HepG2 (cell line): ENCODE data around the gene TSC22D4. TPM values are rescaled to one million over a fixed set of nuclear protein-coding genes. Genes with fewer than 3 reads are reported as not detected.

ENCODE experiments used
- CENPX ChIP-seq: sonication (generic); formaldehyde crosslinking; IDR thresholded peaks from 2 replicates; pipeline ENCODE4 v1.9.0; 2021; ENCODE audit warnings: mild to moderate bottlenecking, missing genetic modification reagents, moderate library complexity
- NR1H2 ChIP-seq: sonication (generic); formaldehyde crosslinking; IDR thresholded peaks from 2 replicates; pipeline ENCODE4 v1.8.1; 2022; ENCODE audit warnings: low read depth, missing genetic modification reagents, borderline replicate concordance
- PAX8 ChIP-seq: sonication (generic); formaldehyde crosslinking; IDR thresholded peaks from 2 replicates; pipeline ENCODE4 v1.8.0; 2022; ENCODE audit warnings: mild to moderate bottlenecking, missing genetic modification reagents, borderline replicate concordance
- PHF5A ChIP-seq: IDR thresholded peaks from one replicate; pipeline ENCODE4 v1.6.1; 2018; ENCODE audit warnings: low read depth, missing genetic modification reagents; ENCODE audit not compliant: unreplicated experiment
- WIZ ChIP-seq: sonication (generic); formaldehyde crosslinking; IDR thresholded peaks from 2 replicates; pipeline ENCODE4 v1.5.1; 2020; ENCODE audit warnings: mild to moderate bottlenecking, missing genetic modification reagents
- ZFYVE20 ChIP-seq: sonication (generic); formaldehyde crosslinking; IDR thresholded peaks from 2 replicates; pipeline ENCODE4 v1.8.0; 2023; ENCODE audit warnings: low read depth, mild to moderate bottlenecking, moderate library complexity, missing genetic modification reagents, borderline replicate concordance
- ZNF354B ChIP-seq: sonication (generic); formaldehyde crosslinking; IDR thresholded peaks from 2 replicates; pipeline ENCODE4 v1.8.0; 2022; ENCODE audit warnings: mild to moderate bottlenecking, missing genetic modification reagents
- ZNF678 ChIP-seq: sonication (generic); formaldehyde crosslinking; IDR thresholded peaks from 2 replicates; pipeline ENCODE4 v1.4.0; 2020; ENCODE audit warnings: mild to moderate bottlenecking, missing genetic modification reagents
- ZNF746 ChIP-seq: sonication (generic); formaldehyde crosslinking; IDR thresholded peaks from 2 replicates; pipeline ENCODE4 v1.8.0; 2022; ENCODE audit warnings: mild to moderate bottlenecking, missing genetic modification reagents
- ZNF773 ChIP-seq: sonication (generic); formaldehyde crosslinking; IDR thresholded peaks from 2 replicates; pipeline ENCODE4 v1.4.0; 2020; ENCODE audit warnings: missing genetic modification reagents, borderline replicate concordance
- ZNF841 ChIP-seq: sonication (generic); formaldehyde crosslinking; IDR thresholded peaks from 2 replicates; pipeline ENCODE4 v1.8.1; 2023; ENCODE audit warnings: missing genetic modification reagents, borderline replicate concordance
- polyA plus RNA-seq, 8 experiments: library from polyadenylated mRNA; depleted of rRNA in 3 of 8; stranded (reverse) in 7 of 8; unstranded in 1 of 8; fragments of >200 nt; fragmentation: Illumina TruSeq in 4 of 8; extraction: Trizol in 4 of 8; gene quantifications; 2 replicates each; pipeline versions ENCODE4 v1.2.1 to v1.2.3, GENCODE V29; 2011 to 2016; ENCODE audit warnings: low read depth in 4 of 8, missing spikeins in 1 of 8, mixed read lengths in 1 of 8; ENCODE audit not compliant: insufficient read depth in 1 of 8
- total RNA-seq, 5 experiments: library from RNA; depleted of rRNA; stranded (reverse); fragments of >200 nt; fragmentation: Illumina TruSeq; extraction: Trizol; gene quantifications; 2 replicates each; pipeline ENCODE4 v1.2.3, GENCODE V29; 2016; ENCODE audit warnings: low read depth in 1 of 5
- TF ChIP-seq, protein P1 (sequence below): sonication (generic); formaldehyde crosslinking; IDR thresholded peaks from 2 replicates; pipeline ENCODE4 v1.4.0; 2020; ENCODE audit warnings: missing genetic modification reagents, borderline replicate concordance
- TF ChIP-seq, protein P2 (sequence below): sonication (generic); formaldehyde crosslinking; IDR thresholded peaks from 2 replicates; pipeline ENCODE4 v1.4.0; 2020; ENCODE audit warnings: missing genetic modification reagents, borderline replicate concordance
- TF ChIP-seq, protein P3 (sequence below): sonication (generic); formaldehyde crosslinking; IDR thresholded peaks from 2 replicates; pipeline ENCODE4 v1.4.0; 2020; ENCODE audit warnings: mild to moderate bottlenecking, missing genetic modification reagents
- TF ChIP-seq, protein P4 (sequence below), 2 experiments: sonication (generic) in 1 of 2; formaldehyde crosslinking in 1 of 2; IDR thresholded peaks; 2 replicates each; pipeline versions ENCODE4 v1.6.1 to v1.9.0; 2014 to 2022; ENCODE audit warnings: antibody characterized with exemption in 1 of 2, borderline replicate concordance in 1 of 2, inconsistent platforms in 1 of 2, low read depth in 1 of 2, missing genetic modification reagents in 1 of 2

The TSC22D4 gene
- total and polyA plus RNA-seq, 2 of the 13 experiments (the other 11 are each of a cell fraction or from before 2014, with no cell fraction given) = 7.7 to 8.7 TPM

DNA sequence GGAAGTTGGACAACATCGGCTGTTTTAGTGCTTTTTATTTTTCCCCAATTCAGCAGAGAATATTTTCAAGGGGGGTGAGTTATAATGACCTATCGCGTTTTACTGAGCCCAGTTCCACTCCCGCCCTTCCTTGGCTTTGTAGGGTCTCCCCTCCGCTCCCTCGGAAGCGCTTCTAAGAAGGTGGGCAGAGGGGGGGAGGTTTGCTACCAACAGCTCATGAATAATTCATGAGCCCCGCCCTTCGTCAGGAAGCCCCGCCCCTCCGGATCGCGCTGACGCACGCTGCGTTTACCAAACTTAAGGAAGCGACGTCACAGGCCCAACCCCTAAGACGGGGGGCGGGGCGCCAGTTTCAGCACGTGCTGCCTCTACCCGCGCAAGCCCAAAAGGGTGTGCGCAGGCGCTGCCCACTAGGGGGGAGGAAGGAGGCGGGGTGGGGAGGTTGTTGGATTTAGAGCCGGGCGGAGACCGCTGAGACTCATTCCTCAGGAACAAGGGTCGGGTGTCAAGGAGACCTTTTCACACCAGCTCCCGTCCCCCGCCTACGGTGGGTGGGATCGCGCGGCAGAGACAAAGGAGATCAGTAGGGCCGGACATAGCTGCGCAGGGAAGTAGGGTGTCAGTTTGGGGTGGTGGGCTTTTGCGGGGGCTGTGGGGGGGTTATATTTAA lies 49.9 kb downstream of the TSC22D4 start (continued):
- TF ChIP-seq, protein P1, sequence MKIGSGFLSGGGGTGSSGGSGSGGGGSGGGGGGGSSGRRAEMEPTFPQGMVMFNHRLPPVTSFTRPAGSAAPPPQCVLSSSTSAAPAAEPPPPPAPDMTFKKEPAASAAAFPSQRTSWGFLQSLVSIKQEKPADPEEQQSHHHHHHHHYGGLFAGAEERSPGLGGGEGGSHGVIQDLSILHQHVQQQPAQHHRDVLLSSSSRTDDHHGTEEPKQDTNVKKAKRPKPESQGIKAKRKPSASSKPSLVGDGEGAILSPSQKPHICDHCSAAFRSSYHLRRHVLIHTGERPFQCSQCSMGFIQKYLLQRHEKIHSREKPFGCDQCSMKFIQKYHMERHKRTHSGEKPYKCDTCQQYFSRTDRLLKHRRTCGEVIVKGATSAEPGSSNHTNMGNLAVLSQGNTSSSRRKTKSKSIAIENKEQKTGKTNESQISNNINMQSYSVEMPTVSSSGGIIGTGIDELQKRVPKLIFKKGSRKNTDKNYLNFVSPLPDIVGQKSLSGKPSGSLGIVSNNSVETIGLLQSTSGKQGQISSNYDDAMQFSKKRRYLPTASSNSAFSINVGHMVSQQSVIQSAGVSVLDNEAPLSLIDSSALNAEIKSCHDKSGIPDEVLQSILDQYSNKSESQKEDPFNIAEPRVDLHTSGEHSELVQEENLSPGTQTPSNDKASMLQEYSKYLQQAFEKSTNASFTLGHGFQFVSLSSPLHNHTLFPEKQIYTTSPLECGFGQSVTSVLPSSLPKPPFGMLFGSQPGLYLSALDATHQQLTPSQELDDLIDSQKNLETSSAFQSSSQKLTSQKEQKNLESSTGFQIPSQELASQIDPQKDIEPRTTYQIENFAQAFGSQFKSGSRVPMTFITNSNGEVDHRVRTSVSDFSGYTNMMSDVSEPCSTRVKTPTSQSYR = peak; percentile 85
- TF ChIP-seq, protein P2, sequence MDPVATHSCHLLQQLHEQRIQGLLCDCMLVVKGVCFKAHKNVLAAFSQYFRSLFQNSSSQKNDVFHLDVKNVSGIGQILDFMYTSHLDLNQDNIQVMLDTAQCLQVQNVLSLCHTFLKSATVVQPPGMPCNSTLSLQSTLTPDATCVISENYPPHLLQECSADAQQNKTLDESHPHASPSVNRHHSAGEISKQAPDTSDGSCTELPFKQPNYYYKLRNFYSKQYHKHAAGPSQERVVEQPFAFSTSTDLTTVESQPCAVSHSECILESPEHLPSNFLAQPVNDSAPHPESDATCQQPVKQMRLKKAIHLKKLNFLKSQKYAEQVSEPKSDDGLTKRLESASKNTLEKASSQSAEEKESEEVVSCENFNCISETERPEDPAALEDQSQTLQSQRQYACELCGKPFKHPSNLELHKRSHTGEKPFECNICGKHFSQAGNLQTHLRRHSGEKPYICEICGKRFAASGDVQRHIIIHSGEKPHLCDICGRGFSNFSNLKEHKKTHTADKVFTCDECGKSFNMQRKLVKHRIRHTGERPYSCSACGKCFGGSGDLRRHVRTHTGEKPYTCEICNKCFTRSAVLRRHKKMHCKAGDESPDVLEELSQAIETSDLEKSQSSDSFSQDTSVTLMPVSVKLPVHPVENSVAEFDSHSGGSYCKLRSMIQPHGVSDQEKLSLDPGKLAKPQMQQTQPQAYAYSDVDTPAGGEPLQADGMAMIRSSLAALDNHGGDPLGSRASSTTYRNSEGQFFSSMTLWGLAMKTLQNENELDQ (CRISPR knock-in tag) = no peak
- no peak for TF ChIP-seq PHF5A (CRISPR knock-in tag)
- no peak for TF ChIP-seq ZNF841 (CRISPR knock-in tag)
- TF ChIP-seq, protein P3, sequence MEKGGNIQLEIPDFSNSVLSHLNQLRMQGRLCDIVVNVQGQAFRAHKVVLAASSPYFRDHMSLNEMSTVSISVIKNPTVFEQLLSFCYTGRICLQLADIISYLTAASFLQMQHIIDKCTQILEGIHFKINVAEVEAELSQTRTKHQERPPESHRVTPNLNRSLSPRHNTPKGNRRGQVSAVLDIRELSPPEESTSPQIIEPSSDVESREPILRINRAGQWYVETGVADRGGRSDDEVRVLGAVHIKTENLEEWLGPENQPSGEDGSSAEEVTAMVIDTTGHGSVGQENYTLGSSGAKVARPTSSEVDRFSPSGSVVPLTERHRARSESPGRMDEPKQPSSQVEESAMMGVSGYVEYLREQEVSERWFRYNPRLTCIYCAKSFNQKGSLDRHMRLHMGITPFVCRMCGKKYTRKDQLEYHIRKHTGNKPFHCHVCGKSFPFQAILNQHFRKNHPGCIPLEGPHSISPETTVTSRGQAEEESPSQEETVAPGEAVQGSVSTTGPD = 0 out of 2 replicates have a peak, but pooled peaks have one; percentile 22
- TF ChIP-seq, protein P4, sequence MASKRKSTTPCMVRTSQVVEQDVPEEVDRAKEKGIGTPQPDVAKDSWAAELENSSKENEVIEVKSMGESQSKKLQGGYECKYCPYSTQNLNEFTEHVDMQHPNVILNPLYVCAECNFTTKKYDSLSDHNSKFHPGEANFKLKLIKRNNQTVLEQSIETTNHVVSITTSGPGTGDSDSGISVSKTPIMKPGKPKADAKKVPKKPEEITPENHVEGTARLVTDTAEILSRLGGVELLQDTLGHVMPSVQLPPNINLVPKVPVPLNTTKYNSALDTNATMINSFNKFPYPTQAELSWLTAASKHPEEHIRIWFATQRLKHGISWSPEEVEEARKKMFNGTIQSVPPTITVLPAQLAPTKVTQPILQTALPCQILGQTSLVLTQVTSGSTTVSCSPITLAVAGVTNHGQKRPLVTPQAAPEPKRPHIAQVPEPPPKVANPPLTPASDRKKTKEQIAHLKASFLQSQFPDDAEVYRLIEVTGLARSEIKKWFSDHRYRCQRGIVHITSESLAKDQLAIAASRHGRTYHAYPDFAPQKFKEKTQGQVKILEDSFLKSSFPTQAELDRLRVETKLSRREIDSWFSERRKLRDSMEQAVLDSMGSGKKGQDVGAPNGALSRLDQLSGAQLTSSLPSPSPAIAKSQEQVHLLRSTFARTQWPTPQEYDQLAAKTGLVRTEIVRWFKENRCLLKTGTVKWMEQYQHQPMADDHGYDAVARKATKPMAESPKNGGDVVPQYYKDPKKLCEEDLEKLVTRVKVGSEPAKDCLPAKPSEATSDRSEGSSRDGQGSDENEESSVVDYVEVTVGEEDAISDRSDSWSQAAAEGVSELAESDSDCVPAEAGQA (IDR thresholded peaks at IDR 0.05; ENCODE audit: low read depth) = peak; percentile 73; the same call in 1 of the 2 replicates
- TF ChIP-seq, protein P4 (CRISPR knock-in tag; IDR thresholded peaks at IDR 0.05; ENCODE audit: borderline replicate concordance) = no peak
- no peak for TF ChIP-seq ZNF773 (CRISPR knock-in tag)
- TF ChIP-seq ZNF354B = no peak; the same call in 1 of the 2 replicates
- TF ChIP-seq ZNF746 = peak; percentile 57
- 0 out of 2 replicates have a peak, but pooled peaks have one; percentile 48 for TF ChIP-seq PAX8 (CRISPR knock-in tag)
- TF ChIP-seq ZNF678 (CRISPR knock-in tag) = peak; percentile 28
- peak; percentile 27; the same call in 1 of the 2 replicates for TF ChIP-seq WIZ
- TF ChIP-seq ZFYVE20 = no peak
- TF ChIP-seq NR1H2 (CRISPR knock-in tag) = no peak
- TF ChIP-seq CENPX = no peak
